Neural crest cell (in vitro differentiated cells): ENCODE results near the gene DCAF6. TPM values are rescaled to one million over a fixed set of nuclear protein-coding genes. Genes with fewer than 3 reads are reported as not detected.

Experiments
- DNase-seq: peaks from one replicate; pipeline ENCODE4 v3.0.0; 2021; ENCODE audit warnings: low read depth, mixed read lengths, low spot score
- H3K27ac Mint-ChIP-seq: one replicate; pipeline ENCODE4 v1.8.0; 2021; ENCODE audit warnings: mild to moderate bottlenecking, mixed read lengths; ENCODE audit not compliant: unreplicated experiment
- H3K27me3 Mint-ChIP-seq: 2 replicates; pipeline ENCODE4 v1.8.0; 2021; ENCODE audit warnings: low read depth, mild to moderate bottlenecking, mixed read lengths
- H3K36me3 Mint-ChIP-seq: 2 replicates; pipeline ENCODE4 v1.8.0; 2021; ENCODE audit warnings: low read depth, mild to moderate bottlenecking, mixed read lengths
- H3K4me1 Mint-ChIP-seq: 2 replicates; pipeline ENCODE4 v1.8.0; 2021; ENCODE audit warnings: mixed read lengths
- H3K4me3 Mint-ChIP-seq: one replicate; pipeline ENCODE4 v1.8.0; 2021; ENCODE audit warnings: mild to moderate bottlenecking, mixed read lengths
- H3K9me3 Mint-ChIP-seq: 2 replicates; pipeline ENCODE4 v1.8.0; 2021; ENCODE audit warnings: mixed read lengths
- CTCF ChIP-seq: fragments of 200-600 bp; sonication (generic); conservative IDR thresholded peaks from 2 replicates; pipeline ENCODE4 v1.5.0; 2021; ENCODE audit warnings: antibody characterized with exemption, mild to moderate bottlenecking
- total RNA-seq: library from RNA; stranded (reverse); gene quantifications from 2 replicates; pipeline ENCODE4 v1.2.1, GENCODE V29; 2021

The DCAF6 gene
- total RNA-seq, 1 donor from 2014 or later, result 15.9 TPM

- no peak for DNase-seq
- no peak overlapping the region for H3K4me3 Mint-ChIP-seq
- TF ChIP-seq CTCF, result no peak
- no peaks in the 10 kb centered on the region for H3K27me3 Mint-ChIP-seq
- H3K4me1 Mint-ChIP-seq, result no peaks in the 10 kb centered on the region
- no peaks in the 10 kb centered on the region for H3K9me3 Mint-ChIP-seq
- H3K27ac Mint-ChIP-seq, result peak overlapping the region; percentile 89
- H3K36me3 Mint-ChIP-seq, result peaks cover 8% of the 10 kb centered on the region
These were observed 169.4 kb downstream of the DCAF6 start for GRCh38 chr1:168105846-168106245.

GRCh38 chr1:168106274-168106673 lies 169.8 kb downstream of the DCAF6 start:
- Mint-ChIP-seq H3K9me3 (no peaks in the 10 kb centered on the region), H3K4me1 (no peaks in the 10 kb centered on the region), H3K36me3 (peaks cover 12% of the 10 kb centered on the region), H3K4me3 (no peak overlapping the region), H3K27ac (no peak overlapping the region), H3K27me3 (no peaks in the 10 kb centered on the region)
- DNase-seq, result no peak
- TF ChIP-seq CTCF, result no peak

GRCh38 chr1:168110896-168111545 lies 174.5 kb downstream of the DCAF6 start:
- H3K4me3 Mint-ChIP-seq, result no peak overlapping the region
- TF ChIP-seq CTCF, result no peak
- peaks cover 5% of the 10 kb centered on the region for H3K4me1 Mint-ChIP-seq
- DNase-seq, result no peak
- H3K9me3 Mint-ChIP-seq, result peaks cover 2% of the 10 kb centered on the region
- no peak overlapping the region for H3K27ac Mint-ChIP-seq
- H3K27me3 Mint-ChIP-seq, result no peaks in the 10 kb centered on the region
- peaks cover 23% of the 10 kb centered on the region for H3K36me3 Mint-ChIP-seq

- Mint-ChIP-seq H3K27ac (peak overlapping the region; percentile 27), H3K9me3 (peaks cover 2% of the 10 kb centered on the region), H3K4me3 (no peak overlapping the region), H3K4me1 (peaks cover 5% of the 10 kb centered on the region), H3K36me3 (peaks cover 27% of the 10 kb centered on the region), H3K27me3 (no peaks in the 10 kb centered on the region)
- TF ChIP-seq CTCF, result no peak
- DNase-seq, result no peak
These were observed 176.3 kb downstream of the DCAF6 start for GRCh38 chr1:168112673-168113305.

- no peaks in the 10 kb centered on the region for H3K27me3 Mint-ChIP-seq
- H3K4me1 Mint-ChIP-seq, result peaks cover 5% of the 10 kb centered on the region
- TF ChIP-seq CTCF, result no peak
- H3K36me3 Mint-ChIP-seq, result peaks cover 34% of the 10 kb centered on the region
- peaks cover 10% of the 10 kb centered on the region for H3K9me3 Mint-ChIP-seq
- no peak overlapping the region for H3K27ac Mint-ChIP-seq
- H3K4me3 Mint-ChIP-seq, result no peak overlapping the region
- no peak for DNase-seq
These were observed 178.4 kb downstream of the DCAF6 start for GRCh38 chr1:168114845-168115244.
